ENCODE data around the gene AKR1A1. TPM values are rescaled to one million over a fixed set of nuclear protein-coding genes. Genes with fewer than 3 reads are reported as not detected.
"Not testable (repeated sequence)": the region's sequence is repeated elsewhere in the genome, so short reads cannot be mapped to it uniquely, and the experiment has no call there.

The AKR1A1 gene
- total and polyA plus RNA-seq, 11 donors = 28.0 to 148 (median 44.3) TPM

GRCh38 chr1:45585496-45586075, 35.0 kb downstream of the AKR1A1 start:
- Histone ChIP-seq H3K27ac (peak overlapping the region in 4 of 12 donors; percentile 93 to 96 (median 94)), H3K4me1 (peaks cover 0 to 41% (median 18%) of the 10 kb centered on the region in 12 donors), H3K9me3 (no peaks in the 10 kb centered on the region), H3K36me3 (no peaks in the 10 kb centered on the region), H3K4me3 (peak overlapping the region in 9 of 12 donors; percentile 78 to 99 (median 94)), H3K27me3 (no peaks in the 10 kb centered on the region)
- intact Hi-C loops (cut with DNase I) = loop anchor here in 3 of 10 donors (10.0 kb wide), 1 partner anchor 99 kb away; the partner anchor contains the start of genes GPBP1L1 (in 3 of the 3) and TMEM69 (in 3 of the 3)
- ATAC-seq = no peak
- no peak for DNase-seq
- WGBS, 4 donors = 40 to 58% (median 45%) methylated on average over 7 of the region's 7 CpGs
- no peak for TF ChIP-seq POLR2A (IDR thresholded peaks at IDR 0.05)
- no peak for TF ChIP-seq CTCF (IDR thresholded peaks at IDR 0.05)

GRCh38 chr1:45586769-45587168, 36.1 kb downstream of the AKR1A1 start:
- H3K36me3 ChIP-seq = peaks cover 0 to 10% (median 5%) of the 10 kb centered on the region in 9 donors
- peak overlapping the region in 1 of 12 donors; percentile 76 for H3K27ac ChIP-seq
- no peaks in the 10 kb centered on the region for H3K27me3 ChIP-seq
- TF ChIP-seq POLR2A (IDR thresholded peaks at IDR 0.05) (no peak), CTCF (IDR thresholded peaks at IDR 0.05) (no peak)
- DNase-seq (no peak), ATAC-seq (no peak)
- H3K9me3 ChIP-seq = no peaks in the 10 kb centered on the region
- intact Hi-C loops (cut with DNase I) = loop anchor here in 3 of 10 donors (10.0 kb wide), 1 partner anchor 98 kb away; the partner anchor contains the start of genes GPBP1L1 (in 3 of the 3) and TMEM69 (in 3 of the 3)
- peaks cover 0 to 40% (median 18%) of the 10 kb centered on the region in 12 donors for H3K4me1 ChIP-seq
- WGBS, 4 donors = 77 to 85% (median 80%) methylated on average over 4 of the region's 4 CpGs
- H3K4me3 ChIP-seq = peak overlapping the region in 1 of 12 donors; percentile 41

- H3K9me3 ChIP-seq = no peaks in the 10 kb centered on the region
- WGBS, 4 donors = 45 to 65% (median 59%) methylated on average over 1 of the region's 1 CpG
- peaks cover 0 to 39% (median 32%) of the 10 kb centered on the region in 9 donors for H3K36me3 ChIP-seq
- DNase-seq = no peak
- no peaks in the 10 kb centered on the region for H3K27me3 ChIP-seq
- peak overlapping the region in 7 of 12 donors; percentile 15 to 36 (median 25) for H3K4me3 ChIP-seq
- intact Hi-C loops (cut with DNase I) = loop anchor here in 3 of 10 donors (10.0 kb wide), 1 partner anchor 95 kb away; the partner anchor contains the start of genes GPBP1L1 (in 3 of the 3) and TMEM69 (in 3 of the 3)
- peak overlapping the region in 5 of 12 donors; percentile 11 to 49 (median 23) for H3K27ac ChIP-seq
- no peak for TF ChIP-seq POLR2A (IDR thresholded peaks at IDR 0.05)
- TF ChIP-seq CTCF (IDR thresholded peaks at IDR 0.05) = no peak
- peak in 2 of 4 donors; percentile 3 to 12 for ATAC-seq
- H3K4me1 ChIP-seq = peaks cover 0 to 26% (median 17%) of the 10 kb centered on the region in 12 donors
These were observed 39.2 kb downstream of the AKR1A1 start for GRCh38 chr1:45589861-45590260.

GRCh38 chr1:45594412-45594811, 43.8 kb downstream of the AKR1A1 start:
- no peak overlapping the region for H3K4me3 ChIP-seq
- H3K4me1 ChIP-seq = peaks cover 0 to 8% (median 0%) of the 10 kb centered on the region in 12 donors
- H3K9me3 ChIP-seq = no peaks in the 10 kb centered on the region
- no peak for TF ChIP-seq POLR2A (IDR thresholded peaks at IDR 0.05)
- TF ChIP-seq CTCF (IDR thresholded peaks at IDR 0.05) = no peak
- DNase-seq (no peak), ATAC-seq (no peak)
- WGBS, 4 donors = 86 to 96% (median 93%) methylated on average over 4 of the region's 4 CpGs
- H3K27ac ChIP-seq = no peak overlapping the region
- no peaks in the 10 kb centered on the region for H3K27me3 ChIP-seq
- peaks cover 0 to 58% (median 37%) of the 10 kb centered on the region in 9 donors for H3K36me3 ChIP-seq
- intact Hi-C loops (cut with DNase I) = no loop called here

GRCh38 chr1:45596765-45597164, 46.1 kb downstream of the AKR1A1 start:
- peaks cover 0 to 55% (median 32%) of the 10 kb centered on the region in 9 donors for H3K36me3 ChIP-seq
- 95 to 98% (median 96%) methylated on average over 8 of the region's 8 CpGs for WGBS, 4 donors

More at GRCh38 chr1:45596765-45597164, 46.1 kb downstream of the AKR1A1 start:
- intact Hi-C loops (cut with DNase I); H3K4me3 ChIP-seq; ATAC-seq; H3K9me3 ChIP-seq; DNase-seq; H3K27ac ChIP-seq; H3K27me3 ChIP-seq; H3K4me1 ChIP-seq: not testable (repeated sequence)
